ENCODE data around the gene PRKAG1.

The PRKAG1 gene

GRCh38 chr12:48977290-48978281 is 41.0 kb downstream of the PRKAG1 start:
- Histone ChIP-seq H4K20me1 (ENCODE audit: insufficient read depth, low read length, poor library complexity, severe bottlenecking) (no peaks in the 10 kb centered on the region), H3K4me1 (ENCODE audit: insufficient read depth, low read length, poor library complexity, severe bottlenecking) (peaks cover 4% of the 10 kb centered on the region), H3K27me3 (ENCODE audit: insufficient read depth, low read length, poor library complexity, severe bottlenecking) (no peaks in the 10 kb centered on the region), H3K9ac (ENCODE audit: low read depth, low read length, poor library complexity, severe bottlenecking) (no peak overlapping the region), H2AFZ (ENCODE audit: low read length) (peak overlapping the region; percentile 85), H3K4me3 (ENCODE audit: low read length, poor library complexity, severe bottlenecking) (no peak overlapping the region), H3F3A (ENCODE audit: low read depth) (no peaks in the 10 kb centered on the region), H3K9me2 (replicated peaks; ENCODE audit: low read depth, low read length) (no peaks in the 10 kb centered on the region), H3K4me2 (ENCODE audit: low read depth, low read length, poor library complexity, severe bottlenecking) (peak overlapping the region; percentile 52), H3K9me3 (ENCODE audit: insufficient read depth, low read depth, low read length) (no peaks in the 10 kb centered on the region), H3K79me2 (ENCODE audit: insufficient read depth, low read length) (no peaks in the 10 kb centered on the region), H3K36me3 (ENCODE audit: insufficient read depth, low read length) (no peaks in the 10 kb centered on the region)
- peak; percentile 70 for TF ChIP-seq CTCF (conservative IDR thresholded peaks at IDR 0.05; ENCODE audit: low read length)
- TF ChIP-seq EZH2phosphoT487 (IDR thresholded peaks at IDR 0.05; ENCODE audit: borderline replicate concordance), result no peak

- H3F3A ChIP-seq (ENCODE audit: low read depth), result no peaks in the 10 kb centered on the region
- no peak overlapping the region for H3K4me2 ChIP-seq (ENCODE audit: low read depth, low read length, poor library complexity, severe bottlenecking)
- H3K27me3 ChIP-seq (ENCODE audit: insufficient read depth, low read length, poor library complexity, severe bottlenecking), result peaks cover 8% of the 10 kb centered on the region
- no peaks in the 10 kb centered on the region for H3K9me2 ChIP-seq (replicated peaks; ENCODE audit: low read depth, low read length)
- no peaks in the 10 kb centered on the region for H3K36me3 ChIP-seq (ENCODE audit: insufficient read depth, low read length)
- no peak overlapping the region for H2AFZ ChIP-seq (ENCODE audit: low read length)
- no peaks in the 10 kb centered on the region for H3K9me3 ChIP-seq (ENCODE audit: insufficient read depth, low read depth, low read length)
- no peaks in the 10 kb centered on the region for H3K79me2 ChIP-seq (ENCODE audit: insufficient read depth, low read length)
- H4K20me1 ChIP-seq (ENCODE audit: insufficient read depth, low read length, poor library complexity, severe bottlenecking), result no peaks in the 10 kb centered on the region
- H3K4me1 ChIP-seq (ENCODE audit: insufficient read depth, low read length, poor library complexity, severe bottlenecking), result peaks cover 4% of the 10 kb centered on the region
- H3K9ac ChIP-seq (ENCODE audit: low read depth, low read length, poor library complexity, severe bottlenecking), result no peak overlapping the region
- TF ChIP-seq CTCF (conservative IDR thresholded peaks at IDR 0.05; ENCODE audit: low read length) (peak; percentile 52), EZH2phosphoT487 (IDR thresholded peaks at IDR 0.05; ENCODE audit: borderline replicate concordance) (no peak)
- H3K4me3 ChIP-seq (ENCODE audit: low read length, poor library complexity, severe bottlenecking), result no peak overlapping the region
Observed at GRCh38 chr12:48973941-48974673, 44.5 kb downstream of the PRKAG1 start.

GRCh38 chr12:48973531-48973930 is 45.0 kb downstream of the PRKAG1 start:
- Histone ChIP-seq H3K27me3 (ENCODE audit: insufficient read depth, low read length, poor library complexity, severe bottlenecking) (peaks cover 8% of the 10 kb centered on the region), H3K4me3 (ENCODE audit: low read length, poor library complexity, severe bottlenecking) (no peak overlapping the region)

More at GRCh38 chr12:48973531-48973930, 45.0 kb downstream of the PRKAG1 start:
- no peaks in the 10 kb centered on the region for H3K9me2 ChIP-seq (replicated peaks; ENCODE audit: low read depth, low read length)
- TF ChIP-seq EZH2phosphoT487 (IDR thresholded peaks at IDR 0.05; ENCODE audit: borderline replicate concordance) (no peak), CTCF (conservative IDR thresholded peaks at IDR 0.05; ENCODE audit: low read length) (no peak)
- no peak overlapping the region for H3K9ac ChIP-seq (ENCODE audit: low read depth, low read length, poor library complexity, severe bottlenecking)
- no peaks in the 10 kb centered on the region for H3K79me2 ChIP-seq (ENCODE audit: insufficient read depth, low read length)
- H3K9me3 ChIP-seq (ENCODE audit: insufficient read depth, low read depth, low read length), result no peaks in the 10 kb centered on the region
- H3F3A ChIP-seq (ENCODE audit: low read depth), result no peaks in the 10 kb centered on the region
- no peak overlapping the region for H2AFZ ChIP-seq (ENCODE audit: low read length)
- no peaks in the 10 kb centered on the region for H4K20me1 ChIP-seq (ENCODE audit: insufficient read depth, low read length, poor library complexity, severe bottlenecking)
- no peaks in the 10 kb centered on the region for H3K36me3 ChIP-seq (ENCODE audit: insufficient read depth, low read length)
- peaks cover 4% of the 10 kb centered on the region for H3K4me1 ChIP-seq (ENCODE audit: insufficient read depth, low read length, poor library complexity, severe bottlenecking)
- no peak overlapping the region for H3K4me2 ChIP-seq (ENCODE audit: low read depth, low read length, poor library complexity, severe bottlenecking)

Measured in Loucy (cell line).